HG02642 (cell line): ENCODE measurements around the gene EEF2K.

Source experiments
- ATAC-seq: cut with Tn5 transposase; IDR thresholded peaks from one replicate; pipeline ENCODE4 v1.9.1; 2021; ENCODE audit warnings: mild to moderate bottlenecking; ENCODE audit not compliant: unreplicated experiment, poor library complexity

EEF2K gene

GRCh38 chr16:22326369-22326652 is 120.2 kb downstream of the EEF2K start:
- ATAC-seq, result no peak

GRCh38 chr16:22326771-22327445 is 120.8 kb downstream of the EEF2K start:
- ATAC-seq, result no peak

GRCh38 chr16:22327446-22327775 is 121.3 kb downstream of the EEF2K start:
- ATAC-seq, result no peak

DNA sequence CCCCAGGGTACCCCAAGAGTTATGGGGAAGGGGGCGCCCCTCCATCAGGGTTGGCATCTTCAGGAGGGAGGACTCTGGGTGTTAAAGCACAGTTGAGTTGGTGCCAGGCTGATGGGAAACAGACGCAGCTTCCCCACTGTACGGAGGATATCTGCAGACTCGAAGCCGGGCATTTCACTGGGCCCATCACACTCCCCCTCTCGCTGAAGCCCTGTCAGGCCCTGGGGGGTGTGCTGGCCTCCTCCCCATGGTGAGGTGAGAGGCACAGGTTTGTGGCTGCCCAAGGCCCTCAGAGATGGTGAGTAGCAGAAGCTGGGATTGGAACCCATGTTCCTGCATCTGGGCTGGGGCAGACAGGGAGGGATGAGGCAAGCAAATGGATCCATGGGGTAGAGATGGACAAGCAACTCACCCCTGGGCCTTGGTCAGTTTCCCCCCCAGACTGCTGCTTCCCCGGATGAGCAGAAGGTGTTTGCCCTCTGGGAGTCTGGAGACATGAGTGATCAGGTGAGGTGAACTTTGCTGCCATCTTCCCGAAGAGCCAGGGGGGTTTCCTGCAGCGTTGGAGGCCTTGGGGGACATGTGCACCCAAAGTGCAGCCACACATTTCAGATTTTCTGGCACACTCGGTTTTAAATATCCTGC is 122.1 kb downstream of the EEF2K start:
- ATAC-seq, result no peak

- no peak for ATAC-seq
Observed at GRCh38 chr16:22329199-22329695, 123.2 kb downstream of the EEF2K start.

- ATAC-seq, result no peak
Observed at GRCh38 chr16:22330326-22330725, 124.2 kb downstream of the EEF2K start.

DNA sequence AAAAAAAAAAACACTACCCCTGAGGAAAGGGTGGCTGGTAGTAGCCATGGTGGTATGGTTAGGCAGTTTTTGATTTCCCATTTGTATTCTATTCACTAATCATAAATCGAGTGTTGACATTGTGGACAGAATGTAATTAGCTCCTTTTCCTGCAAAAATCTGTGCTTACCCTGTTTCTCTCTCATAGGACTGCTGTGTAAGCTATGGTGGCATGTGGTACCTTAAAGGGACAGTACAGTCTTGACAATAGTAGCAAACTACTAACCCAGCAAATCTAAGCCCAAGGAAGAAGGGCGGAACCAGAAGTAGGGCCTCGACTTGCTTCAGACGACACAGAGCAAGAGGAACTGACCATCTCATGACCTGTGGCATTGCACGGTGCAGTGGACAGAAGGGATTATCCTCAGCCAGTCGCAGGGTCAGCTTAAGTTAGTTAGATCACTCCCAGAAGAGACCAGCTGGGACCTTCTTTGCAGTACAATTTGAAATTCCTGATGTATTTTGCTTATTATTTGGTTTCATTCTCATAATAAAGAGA is 127.4 kb downstream of the EEF2K start:
- ATAC-seq, result no peak

GRCh38 chr16:22335668-22336246 is 129.7 kb downstream of the EEF2K start:
- no peak for ATAC-seq

GRCh38 chr16:22336581-22336980 is 130.5 kb downstream of the EEF2K start:
- ATAC-seq, result no peak

DNA sequence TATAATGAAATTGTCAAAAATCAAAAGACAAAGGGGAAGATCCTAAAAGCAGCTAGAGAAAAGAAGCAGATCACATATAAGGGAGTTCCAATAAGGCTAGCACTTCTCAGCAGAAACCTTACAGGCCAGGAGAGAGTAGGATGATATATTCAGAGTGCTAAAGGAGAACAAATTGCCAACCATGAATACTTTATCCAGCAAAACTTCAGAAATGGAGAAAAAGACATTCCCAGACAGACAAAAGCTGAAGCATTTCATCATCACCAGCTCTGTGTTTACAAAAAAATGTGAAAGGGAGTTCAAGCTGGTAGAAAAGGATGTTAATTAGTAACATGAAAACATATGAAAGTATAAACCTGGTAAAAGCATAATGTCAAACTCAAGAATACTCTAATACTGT is 131.0 kb downstream of the EEF2K start:
- ATAC-seq, result no peak

GRCh38 chr16:22337849-22338635 is 132.0 kb downstream of the EEF2K start:
- ATAC-seq, result no peak
